Activated gamma-delta T cell treated with Interleukin-2 at 50 U/mL for 16 hours (primary cell): Measurements from ENCODE around the gene ZBTB20.
A peak's percentile ranks its signal among the peaks of the same experiment; 100 is the strongest.
"Not testable (repeated sequence)": the region's sequence is repeated elsewhere in the genome, so short reads cannot be mapped to it uniquely, and the experiment has no call there.

ENCODE experiments used
- DNase-seq: peaks from one replicate; pipeline ENCODE4 v3.0.0-alpha.2; 2020

The ZBTB20 gene

GRCh38 chr3:114824014-114824413 is 323.1 kb downstream of the ZBTB20 start:
- no peak for DNase-seq

GRCh38 chr3:114823061-114823460 is 324.0 kb downstream of the ZBTB20 start:
- no peak for DNase-seq

GRCh38 chr3:114816052-114816451 is 331.0 kb downstream of the ZBTB20 start:
- DNase-seq: no peak

GRCh38 chr3:114812541-114813238 is 334.4 kb downstream of the ZBTB20 start:
- DNase-seq: not testable (repeated sequence)

GRCh38 chr3:114809668-114810413 is 337.2 kb downstream of the ZBTB20 start:
- DNase-seq: no peak

- DNase-seq: no peak
Observed at GRCh38 chr3:114804099-114804498, 343.0 kb downstream of the ZBTB20 start.

- no peak for DNase-seq
Observed at GRCh38 chr3:114803042-114803695, 343.9 kb downstream of the ZBTB20 start.

- no peak for DNase-seq
Observed at GRCh38 chr3:114800272-114801031, 346.6 kb downstream of the ZBTB20 start.

GRCh38 chr3:114799816-114800215 is 347.3 kb downstream of the ZBTB20 start:
- no peak for DNase-seq

- DNase-seq: no peak
Observed at GRCh38 chr3:114796796-114797195, 350.3 kb downstream of the ZBTB20 start.

- no peak for DNase-seq
Observed at GRCh38 chr3:114794894-114795630, 352.0 kb downstream of the ZBTB20 start.

GRCh38 chr3:114792159-114792918 is 354.7 kb downstream of the ZBTB20 start:
- DNase-seq: no peak

- no peak for DNase-seq
Observed at GRCh38 chr3:114790752-114791151, 356.3 kb downstream of the ZBTB20 start.

- DNase-seq: no peak
Observed at GRCh38 chr3:114789803-114790202, 357.3 kb downstream of the ZBTB20 start.

GRCh38 chr3:114775395-114775794 is 371.7 kb downstream of the ZBTB20 start:
- DNase-seq: no peak

- no peak for DNase-seq
Observed at GRCh38 chr3:114770874-114771273, 376.2 kb downstream of the ZBTB20 start.

- DNase-seq: peak; percentile 4
Observed at GRCh38 chr3:114764056-114764492, 383.0 kb downstream of the ZBTB20 start.

GRCh38 chr3:114762144-114762543 is 384.9 kb downstream of the ZBTB20 start:
- DNase-seq: no peak

GRCh38 chr3:114760679-114761078 is 386.4 kb downstream of the ZBTB20 start:
- DNase-seq: no peak

- no peak for DNase-seq
Observed at GRCh38 chr3:114758831-114759699, 388.0 kb downstream of the ZBTB20 start.
